ENCODE data around the gene SMYD1. TPM values are rescaled to one million over a fixed set of nuclear protein-coding genes. Genes with fewer than 3 reads are reported as not detected.
"Not testable (repeated sequence)": the region's sequence is repeated elsewhere in the genome, so short reads cannot be mapped to it uniquely, and the experiment has no call there.

The SMYD1 gene
- total RNA-seq: not detected
- long read RNA-seq, donor 1: 0 reads
- long read RNA-seq, donor 2: 0 reads

- DNase-seq (ENCODE audit: low spot score): no peak
- intact Hi-C loops (cut with DNase I): loop anchor here in 1 of 2 donors (10.0 kb wide), 1 partner anchor 97 kb away; no protein-coding TSS in a partner anchor
Measured at GRCh38 chr2:88067598-88067997, at the start of gene SMYD1. SMYD1 (plus strand) TSS chr2:88067825; CDS start chr2:88067865, 40 bp downstream.

DNA sequence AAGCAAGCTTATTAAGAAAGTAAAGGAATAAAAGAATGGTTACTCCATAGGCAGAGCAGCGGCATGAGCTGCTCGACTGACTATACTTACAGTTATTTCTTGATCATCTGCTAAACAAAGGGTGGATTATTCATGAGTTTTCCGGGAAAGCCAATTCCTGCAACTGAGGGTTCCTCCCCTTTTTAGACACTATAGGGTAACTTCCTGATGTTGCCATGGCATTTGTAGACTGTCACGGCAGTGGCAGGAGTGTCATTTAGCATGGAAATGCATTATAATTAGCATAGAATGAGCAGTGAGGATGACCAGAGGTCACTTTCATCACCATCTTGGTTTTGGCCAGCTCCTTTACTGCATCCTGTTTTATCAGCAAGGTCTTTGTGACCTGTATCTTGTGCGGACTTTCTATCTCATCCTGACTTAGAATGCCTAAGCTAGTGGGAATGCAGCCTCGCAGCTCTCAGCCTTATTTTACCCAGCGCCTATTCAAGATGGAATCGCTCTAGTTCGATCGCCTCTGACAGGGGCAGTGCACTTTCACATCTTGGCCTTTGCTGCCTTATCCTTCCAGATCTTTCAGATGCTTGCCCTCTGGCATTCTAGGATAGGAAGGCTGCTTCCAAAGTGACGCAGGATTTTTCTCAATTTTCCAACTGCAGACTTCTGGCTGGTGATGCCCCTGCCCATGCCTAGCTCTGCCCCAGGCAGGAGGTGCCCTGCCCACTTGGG, 49.4 kb upstream of the SMYD1 start:
- DNase-seq (ENCODE audit: low spot score); intact Hi-C loops (cut with DNase I): not testable (repeated sequence)

GRCh38 chr2:88018909-88019308, 48.7 kb upstream of the SMYD1 start:
- intact Hi-C loops (cut with DNase I): no loop called here
- no peak for DNase-seq (ENCODE audit: low spot score)

DNA sequence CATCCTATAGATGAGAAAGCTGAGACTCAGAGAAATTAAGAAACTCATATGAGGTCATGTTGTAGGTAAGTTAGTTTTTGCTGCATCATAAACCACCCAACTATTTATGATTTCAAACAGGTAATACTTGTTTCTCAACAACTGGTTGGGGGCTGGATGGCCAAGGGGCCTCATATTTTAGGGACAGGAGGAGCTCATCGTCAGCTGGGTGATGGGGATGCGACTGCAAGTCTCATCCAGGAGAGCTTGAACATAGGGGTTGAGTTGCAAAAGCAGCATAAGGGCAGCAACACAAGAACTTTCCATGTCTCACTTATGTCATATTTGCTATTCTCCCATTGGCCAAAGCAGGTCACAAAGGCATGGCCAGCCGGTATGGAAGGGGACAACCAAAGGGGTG, 47.6 kb upstream of the SMYD1 start:
- intact Hi-C loops (cut with DNase I): no loop called here

GRCh38 chr2:88022669-88022921, 45.0 kb upstream of the SMYD1 start:
- intact Hi-C loops (cut with DNase I): no loop called here
- DNase-seq (ENCODE audit: low spot score): no peak

More for the DNA sequence above, 47.6 kb upstream of the SMYD1 start:
- DNase-seq (ENCODE audit: low spot score): no peak

- intact Hi-C loops (cut with DNase I): no loop called here
- no peak for DNase-seq (ENCODE audit: low spot score)
Measured at GRCh38 chr2:88024509-88024908, 43.1 kb upstream of the SMYD1 start.

GRCh38 chr2:88027697-88028389, 39.8 kb upstream of the SMYD1 start:
- no peak for DNase-seq (ENCODE audit: low spot score)
- intact Hi-C loops (cut with DNase I): no loop called here

- no peak for DNase-seq (ENCODE audit: low spot score)
- intact Hi-C loops (cut with DNase I): no loop called here
Measured at GRCh38 chr2:88028931-88029330, 38.7 kb upstream of the SMYD1 start.

GRCh38 chr2:88032070-88032702, 35.4 kb upstream of the SMYD1 start:
- DNase-seq (ENCODE audit: low spot score): no peak
- intact Hi-C loops (cut with DNase I): no loop called here

DNA sequence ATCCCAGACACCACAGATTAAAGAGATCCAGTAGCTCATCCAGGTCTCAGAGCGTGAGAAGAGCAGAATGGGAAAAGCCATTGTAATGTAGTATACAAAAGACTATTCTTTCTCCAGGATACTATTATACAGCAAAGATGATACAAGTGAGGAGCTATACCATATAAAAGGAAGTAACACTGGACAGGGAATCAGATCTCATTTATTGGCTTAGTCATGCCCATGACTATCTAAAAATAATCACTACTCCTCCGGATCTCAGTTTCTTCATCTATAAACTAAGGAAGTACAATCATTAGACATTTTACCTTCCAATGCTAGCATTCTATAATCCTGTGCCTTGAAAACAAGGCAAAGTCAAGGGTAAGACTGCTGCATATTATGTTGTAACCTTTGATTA, 31.4 kb upstream of the SMYD1 start:
- intact Hi-C loops (cut with DNase I): no loop called here

GRCh38 chr2:88036606-88037005, 31.0 kb upstream of the SMYD1 start:
- no peak for DNase-seq (ENCODE audit: low spot score)
- intact Hi-C loops (cut with DNase I): no loop called here

More for the DNA sequence above, 31.4 kb upstream of the SMYD1 start:
- DNase-seq (ENCODE audit: low spot score): no peak

DNA sequence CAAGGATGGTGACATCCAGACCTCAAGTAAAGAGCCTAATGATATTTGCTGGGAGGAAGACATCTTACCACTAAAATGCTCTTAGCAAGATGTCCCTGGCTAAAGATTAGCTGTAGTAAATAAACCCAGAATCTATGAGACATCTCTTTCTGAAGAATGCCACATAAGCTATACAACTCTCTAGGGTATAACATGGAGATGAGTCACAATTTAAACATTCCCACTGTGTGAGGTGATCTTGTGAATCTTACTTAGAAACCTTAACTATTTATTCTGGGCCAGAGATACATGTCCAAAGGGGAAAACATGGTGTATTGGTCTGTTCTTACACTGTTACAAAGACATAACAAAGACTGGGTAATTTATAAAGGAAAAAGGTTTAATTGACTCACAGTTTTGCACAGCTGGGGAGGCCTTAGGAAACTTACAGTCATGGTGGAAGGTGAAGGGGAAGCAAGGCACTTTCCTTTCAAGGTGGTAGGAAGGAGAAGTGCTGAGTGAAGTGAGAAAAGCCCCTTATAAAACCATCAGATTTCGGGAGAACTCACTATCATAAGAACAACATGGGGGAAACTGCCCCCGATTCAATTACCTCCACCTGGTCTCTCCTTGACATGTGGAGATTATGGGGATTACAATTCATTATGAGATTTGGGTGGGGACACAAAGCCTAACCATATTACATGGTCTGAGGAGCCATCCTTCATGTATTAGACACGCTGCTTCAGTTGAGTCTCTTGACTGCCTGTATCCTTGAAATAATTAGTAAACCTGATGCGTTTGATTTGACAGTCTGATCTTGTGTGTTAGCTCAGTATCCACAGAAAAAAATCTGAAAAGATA, 29.1 kb upstream of the SMYD1 start:
- no peak for DNase-seq (ENCODE audit: low spot score)
- intact Hi-C loops (cut with DNase I): no loop called here

DNA sequence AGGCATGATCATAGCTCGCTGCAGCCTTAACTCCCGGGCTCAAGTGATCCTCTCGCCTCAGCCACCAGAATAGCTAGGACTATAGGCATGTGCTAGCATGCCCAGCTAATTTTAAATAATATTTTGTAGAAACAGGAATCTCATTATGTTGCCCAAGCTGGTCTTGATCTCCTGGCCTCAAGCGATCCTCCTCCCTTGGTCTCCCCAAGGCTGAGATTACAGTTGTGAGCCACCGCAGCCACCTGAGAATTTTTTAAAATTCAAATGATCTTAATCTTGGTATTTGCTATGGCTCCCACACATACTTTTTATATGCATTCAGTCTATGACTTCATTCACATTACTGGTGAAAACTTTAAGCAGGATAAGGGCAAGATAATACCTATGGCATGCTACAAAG, 25.1 kb upstream of the SMYD1 start:
- intact Hi-C loops (cut with DNase I): no loop called here
- DNase-seq (ENCODE audit: low spot score): no peak

DNA sequence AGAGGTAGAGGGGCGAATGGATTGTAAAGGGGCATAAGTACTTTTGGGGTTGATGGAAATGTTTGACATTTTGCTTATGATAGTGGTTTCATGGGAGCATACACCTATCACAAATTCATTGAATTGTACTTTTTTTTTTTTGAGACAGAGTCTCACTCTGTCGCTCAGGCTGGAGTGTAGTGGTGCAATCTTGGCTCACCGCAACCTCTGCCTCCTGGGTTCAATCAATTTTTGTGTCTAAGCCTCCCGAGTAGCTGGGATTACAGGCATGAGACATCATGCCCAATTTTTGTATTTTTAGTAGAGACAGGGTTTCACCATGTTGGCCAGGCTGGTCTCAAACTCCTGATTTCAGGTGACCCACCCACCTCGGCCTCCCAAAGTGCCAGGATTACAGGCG, 22.1 kb upstream of the SMYD1 start:
- DNase-seq (ENCODE audit: low spot score); intact Hi-C loops (cut with DNase I): not testable (repeated sequence)

- DNase-seq (ENCODE audit: low spot score): no peak
- intact Hi-C loops (cut with DNase I): no loop called here
Measured at GRCh38 chr2:88048541-88048940, 19.1 kb upstream of the SMYD1 start.

DNA sequence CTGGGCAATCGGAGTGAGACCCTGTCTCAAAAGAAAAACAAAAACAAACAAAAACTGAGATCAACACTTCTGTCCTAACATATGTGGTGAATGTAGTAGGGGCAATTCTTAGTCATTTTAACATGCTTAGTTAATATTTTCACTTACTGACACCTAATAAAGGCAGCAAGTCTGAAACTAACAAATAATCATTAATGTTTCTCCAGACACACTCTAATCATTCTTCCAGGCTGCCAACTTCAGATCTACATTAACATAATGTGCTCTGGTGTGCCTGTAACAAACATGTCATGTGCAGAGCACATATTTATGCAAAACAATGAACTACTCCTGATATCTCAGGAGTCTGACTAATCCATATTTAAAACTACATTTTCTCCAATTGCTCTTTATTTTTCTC, 18.0 kb upstream of the SMYD1 start:
- DNase-seq (ENCODE audit: low spot score): no peak
- intact Hi-C loops (cut with DNase I): no loop called here

DNA sequence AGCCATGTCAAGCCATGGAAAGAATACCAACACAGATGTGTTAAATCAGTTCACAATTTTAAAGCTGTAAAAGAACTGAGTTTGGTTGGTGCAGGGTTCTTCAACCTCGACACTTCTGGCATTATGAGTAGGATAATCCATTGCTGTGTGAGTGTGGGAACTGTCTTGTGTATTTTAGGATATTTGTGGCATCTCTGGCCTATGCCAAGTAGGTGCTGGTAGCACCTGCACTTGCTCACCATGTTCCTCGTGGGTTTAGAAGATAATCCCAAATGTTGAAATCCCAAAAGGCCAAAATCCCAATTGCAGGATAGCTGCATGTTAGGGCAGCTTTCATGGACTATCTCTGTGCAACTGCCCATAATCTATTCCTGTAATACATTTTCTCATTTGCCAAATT, 15.8 kb upstream of the SMYD1 start:
- intact Hi-C loops (cut with DNase I): no loop called here
- no peak for DNase-seq (ENCODE audit: low spot score)

- no peak for DNase-seq (ENCODE audit: low spot score)
- intact Hi-C loops (cut with DNase I): no loop called here
Measured at GRCh38 chr2:88053296-88053695, 14.3 kb upstream of the SMYD1 start.

- DNase-seq (ENCODE audit: low spot score): no peak
- intact Hi-C loops (cut with DNase I): no loop called here
Measured at GRCh38 chr2:88053934-88054781, 13.5 kb upstream of the SMYD1 start.

Data from posterior vena cava (tissue), 2 donors.